ENCODE results near the gene AHDC1. TPM values are rescaled to one million over a fixed set of nuclear protein-coding genes. Genes with fewer than 3 reads are reported as not detected.

The AHDC1 gene
- total and polyA plus RNA-seq, 9 donors: 11.2 to 159 (median 82.1) TPM

GRCh38 chr1:27547220-27548116 lies 56.5 kb downstream of the AHDC1 start:
- H3K36me3 ChIP-seq: no peaks in the 10 kb centered on the region
- intact Hi-C loops (cut with DNase I): no loop called here

GRCh38 chr1:27545876-27546275 lies 58.1 kb downstream of the AHDC1 start:
- Histone ChIP-seq H3K9me3 (no peaks in the 10 kb centered on the region), H3K27ac (peak overlapping the region; percentile 7 to 69), H3K36me3 (no peaks in the 10 kb centered on the region), H3K4me3 (no peak overlapping the region), H3K4me1 (ENCODE audit: insufficient read depth) (peaks cover 11% of the 10 kb centered on the region), H3K27me3 (no peaks in the 10 kb centered on the region)
- intact Hi-C loops (cut with DNase I): no loop called here
- 54 to 60% (median 58%) methylated on average over 6 of the region's 6 CpGs for WGBS, 3 donors
- DNase-seq: peak in 2 of 5 donors; percentile 34 to 44
- TF ChIP-seq, protein P1, sequence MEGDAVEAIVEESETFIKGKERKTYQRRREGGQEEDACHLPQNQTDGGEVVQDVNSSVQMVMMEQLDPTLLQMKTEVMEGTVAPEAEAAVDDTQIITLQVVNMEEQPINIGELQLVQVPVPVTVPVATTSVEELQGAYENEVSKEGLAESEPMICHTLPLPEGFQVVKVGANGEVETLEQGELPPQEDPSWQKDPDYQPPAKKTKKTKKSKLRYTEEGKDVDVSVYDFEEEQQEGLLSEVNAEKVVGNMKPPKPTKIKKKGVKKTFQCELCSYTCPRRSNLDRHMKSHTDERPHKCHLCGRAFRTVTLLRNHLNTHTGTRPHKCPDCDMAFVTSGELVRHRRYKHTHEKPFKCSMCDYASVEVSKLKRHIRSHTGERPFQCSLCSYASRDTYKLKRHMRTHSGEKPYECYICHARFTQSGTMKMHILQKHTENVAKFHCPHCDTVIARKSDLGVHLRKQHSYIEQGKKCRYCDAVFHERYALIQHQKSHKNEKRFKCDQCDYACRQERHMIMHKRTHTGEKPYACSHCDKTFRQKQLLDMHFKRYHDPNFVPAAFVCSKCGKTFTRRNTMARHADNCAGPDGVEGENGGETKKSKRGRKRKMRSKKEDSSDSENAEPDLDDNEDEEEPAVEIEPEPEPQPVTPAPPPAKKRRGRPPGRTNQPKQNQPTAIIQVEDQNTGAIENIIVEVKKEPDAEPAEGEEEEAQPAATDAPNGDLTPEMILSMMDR (IDR thresholded peaks at IDR 0.05): no peak
- TF ChIP-seq EP300 (IDR thresholded peaks at IDR 0.05): no peak
- no peak for TF ChIP-seq POLR2A (IDR thresholded peaks at IDR 0.05)

More at GRCh38 chr1:27547220-27548116, 56.5 kb downstream of the AHDC1 start:
- WGBS, 3 donors: 88 to 92% (median 91%) methylated on average over 35 to 44 of the region's 44 CpGs
- peak in 1 of 5 donors; percentile 36 for DNase-seq
- Histone ChIP-seq H3K4me3 (no peak overlapping the region), H3K9me3 (no peaks in the 10 kb centered on the region), H3K27ac (peak overlapping the region in 1 of 2 donors; percentile 12), H3K27me3 (no peaks in the 10 kb centered on the region), H3K4me1 (ENCODE audit: insufficient read depth) (peaks cover 11% of the 10 kb centered on the region)
- no peak for TF ChIP-seq POLR2A (IDR thresholded peaks at IDR 0.05)
- TF ChIP-seq, protein P1 (IDR thresholded peaks at IDR 0.05): no peak
- no peak for TF ChIP-seq EP300 (IDR thresholded peaks at IDR 0.05)

GRCh38 chr1:27545271-27545670 lies 58.7 kb downstream of the AHDC1 start:
- peak; percentile 69 to 84 (median 75) for DNase-seq
- WGBS, 3 donors: 12 to 19% (median 17%) methylated on average over 5 of the region's 5 CpGs

DNA sequence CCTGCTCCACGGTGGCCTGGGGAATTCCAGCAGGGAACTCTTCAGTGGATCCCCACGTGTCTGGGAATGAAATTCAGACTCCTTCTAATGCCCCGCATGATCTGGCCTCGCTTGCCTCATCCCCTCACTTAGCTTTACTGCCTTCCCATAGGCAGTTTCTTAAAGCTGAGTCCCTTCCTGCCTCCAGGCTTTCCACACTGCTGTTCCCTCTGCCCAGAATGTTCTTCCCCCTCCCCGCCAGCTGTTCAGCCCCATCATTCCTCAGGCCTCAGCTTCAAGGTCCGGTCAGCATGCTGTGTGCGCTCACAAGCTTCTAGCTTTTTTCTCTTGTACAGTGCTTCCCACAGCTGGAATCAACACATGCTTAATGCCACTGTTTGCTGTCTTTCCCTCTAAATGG lies 59.1 kb downstream of the AHDC1 start:
- Histone ChIP-seq H3K4me1 (ENCODE audit: insufficient read depth) (peaks cover 11% of the 10 kb centered on the region), H3K4me3 (no peak overlapping the region), H3K27ac (peak overlapping the region; percentile 16 to 69), H3K9me3 (no peaks in the 10 kb centered on the region), H3K27me3 (no peaks in the 10 kb centered on the region), H3K36me3 (no peaks in the 10 kb centered on the region)
- intact Hi-C loops (cut with DNase I): no loop called here
- 40 to 52% (median 47%) methylated on average over 7 of the region's 7 CpGs for WGBS, 3 donors
- TF ChIP-seq, protein P1 (IDR thresholded peaks at IDR 0.05): no peak
- TF ChIP-seq POLR2A (IDR thresholded peaks at IDR 0.05): no peak
- no peak for TF ChIP-seq EP300 (IDR thresholded peaks at IDR 0.05)
- peak in 4 of 5 donors; percentile 36 to 52 (median 45) for DNase-seq

More at GRCh38 chr1:27545271-27545670, 58.7 kb downstream of the AHDC1 start:
- no peak for TF ChIP-seq EP300 (IDR thresholded peaks at IDR 0.05)
- TF ChIP-seq, protein P1 (IDR thresholded peaks at IDR 0.05): no peak
- TF ChIP-seq POLR2A (IDR thresholded peaks at IDR 0.05): no peak
- Histone ChIP-seq H3K9me3 (no peaks in the 10 kb centered on the region), H3K36me3 (no peaks in the 10 kb centered on the region), H3K4me3 (no peak overlapping the region), H3K4me1 (ENCODE audit: insufficient read depth) (peaks cover 11% of the 10 kb centered on the region), H3K27ac (peak overlapping the region; percentile 7 to 69), H3K27me3 (no peaks in the 10 kb centered on the region)
- intact Hi-C loops (cut with DNase I): no loop called here

All from ovary (tissue), 9 donors.